Endodermal cell (in vitro differentiated cells): ENCODE data around the gene C2orf92. TPM values are rescaled to one million over a fixed set of nuclear protein-coding genes. Genes with fewer than 3 reads are reported as not detected.
A peak's percentile ranks its signal among the peaks of the same experiment; 100 is the strongest.

Experiments
- DNase-seq: peaks from one replicate; pipeline ENCODE4 v3.0.0-alpha.2; 2017
- H3K27ac ChIP-seq: 2 replicates; pipeline ENCODE4 v1.5.1; 2013; ENCODE audit warnings: mild to moderate bottlenecking, low read depth, low read length, moderate library complexity
- H3K27me3 ChIP-seq: 2 replicates; pipeline ENCODE4 v1.6.1; 2013; ENCODE audit warnings: mild to moderate bottlenecking, low read length, moderate library complexity; ENCODE audit not compliant: insufficient read depth, control insufficient read depth, poor library complexity, severe bottlenecking
- H3K36me3 ChIP-seq: 2 replicates; pipeline ENCODE4 v1.7.0; 2013; ENCODE audit warnings: mild to moderate bottlenecking, low read length, moderate library complexity; ENCODE audit not compliant: control insufficient read depth, insufficient read depth
- H3K4me1 ChIP-seq: one replicate; pipeline ENCODE4 v1.7.0; 2013; ENCODE audit warnings: low read length; ENCODE audit not compliant: control insufficient read depth, insufficient read depth
- H3K4me3 ChIP-seq: 2 replicates; pipeline ENCODE4 v1.5.1; 2013; ENCODE audit warnings: mild to moderate bottlenecking, low read length, moderate library complexity
- H3K9ac ChIP-seq: 2 replicates; pipeline ENCODE4 v1.6.1; 2013; ENCODE audit warnings: mild to moderate bottlenecking, low read length, moderate library complexity; ENCODE audit not compliant: poor library complexity, severe bottlenecking; ENCODE audit errors: extremely low read depth
- H3K9me3 ChIP-seq: 2 replicates; pipeline ENCODE4 v1.6.1; 2013; ENCODE audit warnings: mild to moderate bottlenecking, low read length, moderate library complexity; ENCODE audit not compliant: control insufficient read depth
- H3K27ac Mint-ChIP-seq: 2 replicates; pipeline ENCODE4 v1.8.0; 2020; ENCODE audit warnings: mixed read lengths
- H3K27me3 Mint-ChIP-seq: 2 replicates; pipeline ENCODE4 v1.8.0; 2021; ENCODE audit warnings: mild to moderate bottlenecking, mixed read lengths; ENCODE audit not compliant: insufficient read depth
- H3K36me3 Mint-ChIP-seq: 2 replicates; pipeline ENCODE4 v1.8.0; 2020; ENCODE audit warnings: low read depth, mixed read lengths
- H3K4me1 Mint-ChIP-seq: 2 replicates; pipeline ENCODE4 v1.8.0; 2020; ENCODE audit warnings: mixed read lengths
- H3K4me3 Mint-ChIP-seq: 2 replicates; pipeline ENCODE4 v1.8.0; 2020; ENCODE audit warnings: mild to moderate bottlenecking, moderate library complexity, mixed read lengths
- H3K9me3 Mint-ChIP-seq: 2 replicates; pipeline ENCODE4 v1.8.0; 2020; ENCODE audit warnings: mild to moderate bottlenecking, mixed read lengths
- CTCF ChIP-seq: fragments of 200-600 bp; sonication (generic); conservative IDR thresholded peaks from 2 replicates; pipeline ENCODE4 v1.5.0; 2021; ENCODE audit warnings: antibody characterized with exemption, mild to moderate bottlenecking
- WGBS, 2 experiments: methylation state at CpG; one replicate each; pipeline versions ENCODE4 v1.1.5 to v1.1.7; 2013; ENCODE audit warnings: missing lambda C conversion rate in 2 of 2, mixed read lengths in 1 of 2; ENCODE audit not compliant: insufficient coverage in 1 of 2, insufficient read length in 1 of 2; 5-methylcytosine and 5-hydroxymethylcytosine counted together
- total RNA-seq, 2 donors: library from RNA; stranded (reverse); fragmentation: NEBNext Ultra II Directional in 1 of 2; extraction: Animal tissue kit (Norgen Biotek cat#: 25700) in 1 of 2; gene quantifications; 2 replicates in 1 of 2; 3 replicates in 1 of 2; pipeline ENCODE4 v1.2.1, GENCODE V29; 2021

C2orf92 gene
- total RNA-seq, 2 donors from 2014 or later = 12.5 to 17.4 TPM

GRCh38 chr2:97717613-97717995, 48.1 kb downstream of the C2orf92 start:
- 89 to 100% methylated on average over 3 of the region's 3 CpGs for WGBS, 2 experiments
- Histone ChIP-seq H3K9me3 (no peaks in the 10 kb centered on the region), H3K4me1 (peaks cover 10% of the 10 kb centered on the region), H3K36me3 (no peaks in the 10 kb centered on the region), H3K27ac (no peak overlapping the region), H3K27me3 (no peaks in the 10 kb centered on the region), H3K4me3 (no peak overlapping the region), H3K9ac (no peak overlapping the region)
- Mint-ChIP-seq H3K27ac (peak overlapping the region; percentile 68), H3K36me3 (no peaks in the 10 kb centered on the region), H3K4me3 (no peak overlapping the region), H3K27me3 (no peaks in the 10 kb centered on the region), H3K9me3 (no peaks in the 10 kb centered on the region), H3K4me1 (peaks cover 43% of the 10 kb centered on the region)
- no peak for TF ChIP-seq CTCF
- no peak for DNase-seq

GRCh38 chr2:97718051-97718882, 48.8 kb downstream of the C2orf92 start:
- Histone ChIP-seq H3K4me3 (no peak overlapping the region), H3K9ac (no peak overlapping the region), H3K27me3 (no peaks in the 10 kb centered on the region), H3K27ac (no peak overlapping the region), H3K4me1 (peaks cover 6% of the 10 kb centered on the region), H3K9me3 (no peaks in the 10 kb centered on the region), H3K36me3 (no peaks in the 10 kb centered on the region)
- Mint-ChIP-seq H3K4me1 (peaks cover 42% of the 10 kb centered on the region), H3K36me3 (no peaks in the 10 kb centered on the region), H3K4me3 (no peak overlapping the region), H3K9me3 (no peaks in the 10 kb centered on the region), H3K27me3 (no peaks in the 10 kb centered on the region), H3K27ac (peak overlapping the region; percentile 68)
- DNase-seq = no peak
- no peak for TF ChIP-seq CTCF
- 87 to 92% methylated on average over 11 to 21 of the region's 21 CpGs for WGBS, 2 experiments

- Histone ChIP-seq H3K27me3 (no peaks in the 10 kb centered on the region), H3K27ac (no peak overlapping the region), H3K9ac (no peak overlapping the region), H3K9me3 (no peaks in the 10 kb centered on the region), H3K36me3 (no peaks in the 10 kb centered on the region), H3K4me1 (peaks cover 6% of the 10 kb centered on the region), H3K4me3 (no peak overlapping the region)
- Mint-ChIP-seq H3K4me3 (no peak overlapping the region), H3K27ac (no peak overlapping the region), H3K36me3 (no peaks in the 10 kb centered on the region), H3K9me3 (no peaks in the 10 kb centered on the region), H3K4me1 (peaks cover 37% of the 10 kb centered on the region), H3K27me3 (no peaks in the 10 kb centered on the region)
- TF ChIP-seq CTCF = no peak
- 92% methylated on average over 3 of the region's 3 CpGs; no CpG with 5 or more reads in 1 of the 2 experiments for WGBS, 2 experiments
- DNase-seq = no peak
Observed at GRCh38 chr2:97718942-97719341, 49.4 kb downstream of the C2orf92 start.
